ENCODE measurements around the gene MTMR12. TPM values are rescaled to one million over a fixed set of nuclear protein-coding genes. Genes with fewer than 3 reads are reported as not detected.
A peak's percentile ranks its signal among the peaks of the same experiment; 100 is the strongest.

MTMR12 gene
- total and polyA plus RNA-seq, 8 donors = 9.7 to 32.3 (median 20.8) TPM

GRCh38 chr5:32276173-32276853 is 36.4 kb downstream of the MTMR12 start:
- FAIRE-seq (no peak), DNase-seq (no peak), ATAC-seq (peak; percentile 83 to 92 (median 86))
- WGBS, 2 donors = 56% methylated on average over 4 of the region's 4 CpGs
- no peaks in the 10 kb centered on the region for H3K9me3 ChIP-seq
- peaks cover 8 to 37% (median 16%) of the 10 kb centered on the region in 3 donors for H3K36me3 ChIP-seq
- no peaks in the 10 kb centered on the region for H3K27me3 ChIP-seq
- peak overlapping the region; percentile 28 to 84 (median 54) for H3K27ac ChIP-seq
- intact Hi-C loops (cut with DNase I) = no loop called here
- no peak overlapping the region for H3K4me3 ChIP-seq
- peaks cover 23 to 46% (median 31%) of the 10 kb centered on the region in 3 donors for H3K4me1 ChIP-seq
- TF ChIP-seq, protein P1, sequence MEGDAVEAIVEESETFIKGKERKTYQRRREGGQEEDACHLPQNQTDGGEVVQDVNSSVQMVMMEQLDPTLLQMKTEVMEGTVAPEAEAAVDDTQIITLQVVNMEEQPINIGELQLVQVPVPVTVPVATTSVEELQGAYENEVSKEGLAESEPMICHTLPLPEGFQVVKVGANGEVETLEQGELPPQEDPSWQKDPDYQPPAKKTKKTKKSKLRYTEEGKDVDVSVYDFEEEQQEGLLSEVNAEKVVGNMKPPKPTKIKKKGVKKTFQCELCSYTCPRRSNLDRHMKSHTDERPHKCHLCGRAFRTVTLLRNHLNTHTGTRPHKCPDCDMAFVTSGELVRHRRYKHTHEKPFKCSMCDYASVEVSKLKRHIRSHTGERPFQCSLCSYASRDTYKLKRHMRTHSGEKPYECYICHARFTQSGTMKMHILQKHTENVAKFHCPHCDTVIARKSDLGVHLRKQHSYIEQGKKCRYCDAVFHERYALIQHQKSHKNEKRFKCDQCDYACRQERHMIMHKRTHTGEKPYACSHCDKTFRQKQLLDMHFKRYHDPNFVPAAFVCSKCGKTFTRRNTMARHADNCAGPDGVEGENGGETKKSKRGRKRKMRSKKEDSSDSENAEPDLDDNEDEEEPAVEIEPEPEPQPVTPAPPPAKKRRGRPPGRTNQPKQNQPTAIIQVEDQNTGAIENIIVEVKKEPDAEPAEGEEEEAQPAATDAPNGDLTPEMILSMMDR (IDR thresholded peaks at IDR 0.05) = no peak

- TF ChIP-seq, protein P1 (IDR thresholded peaks at IDR 0.05) = no peak
- peaks cover 23 to 43% (median 31%) of the 10 kb centered on the region in 3 donors for H3K4me1 ChIP-seq
- intact Hi-C loops (cut with DNase I) = no loop called here
- peaks cover 13 to 46% (median 16%) of the 10 kb centered on the region in 3 donors for H3K36me3 ChIP-seq
- 78 to 81% methylated on average over 3 of the region's 3 CpGs for WGBS, 2 donors
- H3K4me3 ChIP-seq = no peak overlapping the region
- H3K9me3 ChIP-seq = no peaks in the 10 kb centered on the region
- H3K27ac ChIP-seq = peak overlapping the region in 2 of 4 donors; percentile 65 to 84
- FAIRE-seq (no peak), DNase-seq (no peak), ATAC-seq (peak in 1 of 4 donors; percentile 15)
- no peaks in the 10 kb centered on the region for H3K27me3 ChIP-seq
Measured at GRCh38 chr5:32275396-32275741, 37.4 kb downstream of the MTMR12 start.

GRCh38 chr5:32274548-32275395 is 38.0 kb downstream of the MTMR12 start:
- 76 to 79% methylated on average over 11 of the region's 11 CpGs for whole genome bisulfite sequencing, 2 donors

GRCh38 chr5:32273821-32274220 is 38.9 kb downstream of the MTMR12 start:
- Histone ChIP-seq H3K27ac (peak overlapping the region in 2 of 4 donors; percentile 28 to 84), H3K9me3 (no peaks in the 10 kb centered on the region), H3K4me3 (no peak overlapping the region), H3K4me1 (peaks cover 23 to 41% (median 31%) of the 10 kb centered on the region in 3 donors), H3K36me3 (peaks cover 13 to 62% (median 16%) of the 10 kb centered on the region in 3 donors), H3K27me3 (no peaks in the 10 kb centered on the region)
- intact Hi-C loops (cut with DNase I) = no loop called here
- TF ChIP-seq, protein P1 (IDR thresholded peaks at IDR 0.05) = no peak
- WGBS, 2 donors = 87 to 92% methylated on average over 2 of the region's 2 CpGs
- ATAC-seq (no peak), FAIRE-seq (no peak), DNase-seq (no peak)

More at GRCh38 chr5:32274548-32275395, 38.0 kb downstream of the MTMR12 start:
- H3K27me3 ChIP-seq = no peaks in the 10 kb centered on the region
- H3K27ac ChIP-seq = peak overlapping the region in 2 of 4 donors; percentile 65 to 84
- intact Hi-C loops (cut with DNase I) = no loop called here
- no peak overlapping the region for H3K4me3 ChIP-seq
- ATAC-seq = no peak
- peaks cover 23 to 43% (median 31%) of the 10 kb centered on the region in 3 donors for H3K4me1 ChIP-seq
- H3K9me3 ChIP-seq = no peaks in the 10 kb centered on the region
- no peak for FAIRE-seq
- TF ChIP-seq, protein P1 (IDR thresholded peaks at IDR 0.05) = no peak
- DNase-seq = no peak
- H3K36me3 ChIP-seq = peaks cover 13 to 52% (median 16%) of the 10 kb centered on the region in 3 donors
